SK-N-SH treated with all-trans-retinoic acid at 6 μM for 48 hours (cell line): ENCODE measurements around the gene RHOT2.

Source experiments
- BACH2 ChIP-seq: fragments of 250-450 bp; sonication (Bioruptor Pico); IDR thresholded peaks from 2 replicates; pipeline ENCODE4 v1.9.0; 2021; ENCODE audit warnings: mild to moderate bottlenecking, borderline replicate concordance
- CSDC2 ChIP-seq: fragments of 250-450 bp; sonication (Bioruptor Pico); IDR thresholded peaks from 2 replicates; pipeline ENCODE4 v1.5.0; 2020; ENCODE audit warnings: mild to moderate bottlenecking, moderate library complexity
- OSR1 ChIP-seq: fragments of 250-450 bp; sonication (Bioruptor Pico); IDR thresholded peaks from 2 replicates; pipeline ENCODE4 v1.8.0; 2022; ENCODE audit warnings: moderate library complexity, mild to moderate bottlenecking, inconsistent platforms
- PATZ1 ChIP-seq: fragments of 250-450 bp; sonication (Bioruptor Pico); IDR thresholded peaks from 2 replicates; pipeline ENCODE4 v1.8.0; 2020; ENCODE audit warnings: mild to moderate bottlenecking, moderate library complexity, borderline replicate concordance
- SNAI2 ChIP-seq: fragments of 250-450 bp; sonication (Bioruptor Pico); IDR thresholded peaks from 2 replicates; pipeline ENCODE4 v1.5.0; 2020; ENCODE audit warnings: mild to moderate bottlenecking, moderate library complexity
- TOX ChIP-seq: fragments of 250-450 bp; sonication (Bioruptor Pico); IDR thresholded peaks from 2 replicates; pipeline ENCODE4 v1.8.0; 2021; ENCODE audit warnings: mild to moderate bottlenecking, moderate library complexity, borderline replicate concordance
- ZC3H10 ChIP-seq: fragments of 250-450 bp; sonication (Bioruptor Pico); IDR thresholded peaks from 2 replicates; pipeline ENCODE4 v1.5.1; 2021; ENCODE audit warnings: mild to moderate bottlenecking, moderate library complexity
- ZFP3 ChIP-seq: fragments of 250-450 bp; sonication (Bioruptor Pico); IDR thresholded peaks from 2 replicates; pipeline ENCODE4 v1.5.0; 2020; ENCODE audit warnings: mild to moderate bottlenecking, moderate library complexity
- ZFP30 ChIP-seq: fragments of 450-650 bp; formaldehyde crosslinking; IDR thresholded peaks from 2 replicates; pipeline ENCODE4 v1.5.0; 2022; ENCODE audit warnings: mild to moderate bottlenecking, moderate library complexity
- ZNF8 ChIP-seq: fragments of 450-650 bp; formaldehyde crosslinking; IDR thresholded peaks from 2 replicates; pipeline ENCODE4 v1.5.0; 2020; ENCODE audit warnings: mild to moderate bottlenecking, moderate library complexity

GRCh38 chr16:629185-629832 lies 38.6 kb upstream of the RHOT2 start:
- no peak for TF ChIP-seq BACH2 (CRISPR knock-in tag)
- TF ChIP-seq ZC3H10 (CRISPR knock-in tag): no peak
- TF ChIP-seq ZFP3: no peak
- TF ChIP-seq PATZ1 (CRISPR knock-in tag): no peak
- no peak for TF ChIP-seq OSR1 (CRISPR knock-in tag)
- no peak for TF ChIP-seq SNAI2 (CRISPR knock-in tag)
- TF ChIP-seq TOX (CRISPR knock-in tag): no peak
- no peak for TF ChIP-seq CSDC2 (CRISPR knock-in tag)
- TF ChIP-seq ZFP30 (CRISPR knock-in tag): no peak
- no peak for TF ChIP-seq ZNF8
